GM12801 (cell line): ENCODE measurements around the gene MRPL21.

Experiments
- TF ChIP-seq, protein P1 (sequence below): IDR thresholded peaks from one replicate; pipeline ENCODE4 v1.5.1; 2011; ENCODE audit warnings: control low read depth; ENCODE audit not compliant: insufficient read length; ENCODE audit errors: extremely low read depth

The MRPL21 gene

DNA sequence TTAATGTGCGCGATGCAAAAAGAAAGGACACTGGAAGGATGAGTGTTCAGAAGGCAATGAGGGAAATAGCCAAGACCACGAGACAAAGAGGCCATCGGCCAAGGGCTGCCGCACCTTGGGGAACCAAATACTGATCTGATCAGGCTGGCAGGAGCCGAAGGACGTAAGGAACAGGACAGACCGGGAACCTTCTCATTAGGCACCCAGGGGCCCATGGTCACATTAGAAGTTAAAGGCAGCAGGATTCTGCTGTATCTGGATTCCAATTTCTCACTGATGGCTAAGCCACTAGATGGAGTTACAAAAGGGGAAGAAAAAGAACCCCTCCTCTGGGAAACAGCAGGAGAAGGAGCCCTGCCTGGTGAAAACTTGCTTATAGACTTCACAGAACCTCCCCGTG is 33.2 kb downstream of the MRPL21 start:
- TF ChIP-seq, protein P1, sequence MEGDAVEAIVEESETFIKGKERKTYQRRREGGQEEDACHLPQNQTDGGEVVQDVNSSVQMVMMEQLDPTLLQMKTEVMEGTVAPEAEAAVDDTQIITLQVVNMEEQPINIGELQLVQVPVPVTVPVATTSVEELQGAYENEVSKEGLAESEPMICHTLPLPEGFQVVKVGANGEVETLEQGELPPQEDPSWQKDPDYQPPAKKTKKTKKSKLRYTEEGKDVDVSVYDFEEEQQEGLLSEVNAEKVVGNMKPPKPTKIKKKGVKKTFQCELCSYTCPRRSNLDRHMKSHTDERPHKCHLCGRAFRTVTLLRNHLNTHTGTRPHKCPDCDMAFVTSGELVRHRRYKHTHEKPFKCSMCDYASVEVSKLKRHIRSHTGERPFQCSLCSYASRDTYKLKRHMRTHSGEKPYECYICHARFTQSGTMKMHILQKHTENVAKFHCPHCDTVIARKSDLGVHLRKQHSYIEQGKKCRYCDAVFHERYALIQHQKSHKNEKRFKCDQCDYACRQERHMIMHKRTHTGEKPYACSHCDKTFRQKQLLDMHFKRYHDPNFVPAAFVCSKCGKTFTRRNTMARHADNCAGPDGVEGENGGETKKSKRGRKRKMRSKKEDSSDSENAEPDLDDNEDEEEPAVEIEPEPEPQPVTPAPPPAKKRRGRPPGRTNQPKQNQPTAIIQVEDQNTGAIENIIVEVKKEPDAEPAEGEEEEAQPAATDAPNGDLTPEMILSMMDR, result no peak

DNA sequence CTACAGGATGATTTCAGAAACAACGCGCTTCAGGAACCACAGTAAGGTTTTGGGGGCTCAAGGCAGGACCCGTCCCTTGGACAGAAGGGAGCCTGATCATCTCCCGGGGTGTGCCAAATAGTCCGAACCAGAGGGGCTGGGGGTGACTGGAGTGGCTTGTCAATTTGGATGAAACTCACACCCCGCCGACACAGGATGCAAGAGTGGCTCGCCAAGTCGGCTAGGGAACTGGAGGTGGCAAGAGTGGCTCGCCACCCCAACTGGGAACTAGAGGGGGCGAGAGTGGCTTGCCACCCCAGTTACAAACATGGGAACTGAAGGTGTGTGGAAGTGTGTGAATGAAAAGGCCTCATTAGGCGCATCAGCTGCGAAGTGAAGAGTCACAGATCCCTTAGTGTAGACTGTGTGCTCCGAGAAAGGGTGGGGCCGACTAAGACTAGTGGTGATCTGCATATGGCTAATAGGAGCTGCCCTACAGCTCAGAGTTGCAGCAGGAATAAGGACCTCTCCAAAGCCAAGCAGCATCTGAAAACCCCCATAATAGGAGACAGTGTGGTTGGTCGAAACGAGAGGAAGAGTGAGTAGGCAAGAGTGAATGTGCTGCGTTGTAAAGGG is 35.3 kb downstream of the MRPL21 start:
- TF ChIP-seq, protein P1, result no peak

DNA sequence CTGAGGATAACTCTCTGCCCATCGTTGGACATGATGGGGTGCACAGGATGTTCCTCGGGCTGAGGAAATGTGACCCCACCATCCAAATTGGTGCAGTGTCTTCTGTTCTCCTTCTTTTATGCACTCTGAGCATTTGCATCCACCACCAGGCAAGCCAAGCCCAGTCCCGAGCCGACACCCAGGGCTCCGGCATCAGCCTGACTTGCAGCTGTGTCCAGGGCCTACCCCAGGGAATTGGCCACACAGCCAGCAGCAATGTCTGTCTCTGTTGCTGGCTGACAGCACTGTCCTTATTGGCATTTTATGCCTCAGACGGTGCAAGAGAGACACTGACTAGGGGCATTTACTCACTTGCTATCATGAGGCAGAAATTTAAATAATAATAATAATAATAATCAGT is 36.6 kb downstream of the MRPL21 start:
- TF ChIP-seq, protein P1, result no peak

DNA sequence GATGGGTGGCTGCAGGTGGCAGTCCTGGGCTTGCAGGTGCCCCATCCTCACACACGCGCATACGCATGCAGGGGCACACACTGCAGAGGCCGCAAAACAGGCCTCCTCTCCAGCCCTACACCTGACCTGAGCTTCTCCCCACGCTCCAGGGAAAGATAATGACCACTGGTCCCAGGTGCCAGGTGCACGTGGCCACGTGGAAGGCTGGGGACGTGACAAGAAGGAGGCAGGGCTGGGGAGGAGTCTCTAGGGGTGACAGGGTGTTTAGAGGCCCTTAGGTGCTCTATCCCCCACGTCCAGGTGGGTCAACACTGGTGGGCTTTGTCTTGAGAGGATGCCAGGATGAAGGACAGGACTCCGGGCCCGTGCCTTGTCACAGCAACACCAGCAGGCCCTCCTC is 38.4 kb downstream of the MRPL21 start:
- TF ChIP-seq, protein P1, result no peak

DNA sequence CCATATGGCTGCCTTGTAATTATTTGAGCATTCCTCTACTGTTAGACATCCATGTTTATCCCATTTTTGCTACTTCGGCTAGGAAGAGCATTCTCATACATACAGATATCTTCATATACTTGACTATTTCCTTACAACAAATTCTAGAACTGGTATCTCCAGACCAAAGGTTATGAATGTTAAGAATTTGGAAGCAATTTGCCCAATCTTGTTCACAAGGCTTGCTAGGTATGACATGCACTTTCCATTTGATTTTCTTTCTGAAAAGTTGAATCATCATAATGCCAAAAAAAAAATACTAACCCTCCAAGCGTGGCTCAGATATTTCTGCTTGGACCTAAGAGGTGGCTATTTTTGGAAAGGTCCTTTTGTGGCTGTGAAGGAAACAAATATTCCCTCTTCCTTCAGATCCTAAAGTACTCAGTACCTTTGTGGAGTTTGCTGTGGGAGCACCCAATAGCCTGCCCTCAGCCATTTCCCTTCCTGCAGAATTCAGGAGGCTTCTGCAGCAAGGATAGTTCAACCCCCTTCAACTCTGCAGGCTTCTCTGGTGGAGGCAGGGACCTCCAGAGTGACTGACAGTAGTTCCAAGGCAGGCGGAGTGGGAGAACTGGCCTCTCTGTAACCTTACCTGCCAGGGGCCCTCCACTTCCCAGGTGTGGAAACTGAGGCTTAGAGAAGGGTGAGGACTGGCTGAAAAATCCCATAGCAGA is 39.9 kb downstream of the MRPL21 start:
- TF ChIP-seq, protein P1, result no peak

DNA sequence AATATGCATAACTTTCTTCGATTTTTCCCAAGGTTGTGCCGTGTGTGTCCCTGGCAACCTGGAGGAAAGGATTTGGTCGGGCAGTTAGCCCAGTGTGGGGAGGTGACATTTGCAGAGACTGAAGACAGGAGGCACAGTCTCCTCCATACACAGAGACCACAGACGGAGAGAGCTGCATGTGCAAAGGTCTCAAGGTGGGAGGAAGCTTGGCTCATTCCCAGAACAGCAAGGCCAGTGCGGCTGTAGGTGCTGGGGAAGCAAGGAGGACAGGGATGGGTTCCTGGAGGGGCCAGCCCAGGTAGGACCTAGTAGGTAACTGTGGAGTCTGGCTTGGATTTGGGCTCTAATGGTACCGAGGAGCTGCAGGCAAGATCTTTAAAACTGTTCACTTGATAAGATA is 41.2 kb downstream of the MRPL21 start:
- TF ChIP-seq, protein P1, result no peak

DNA sequence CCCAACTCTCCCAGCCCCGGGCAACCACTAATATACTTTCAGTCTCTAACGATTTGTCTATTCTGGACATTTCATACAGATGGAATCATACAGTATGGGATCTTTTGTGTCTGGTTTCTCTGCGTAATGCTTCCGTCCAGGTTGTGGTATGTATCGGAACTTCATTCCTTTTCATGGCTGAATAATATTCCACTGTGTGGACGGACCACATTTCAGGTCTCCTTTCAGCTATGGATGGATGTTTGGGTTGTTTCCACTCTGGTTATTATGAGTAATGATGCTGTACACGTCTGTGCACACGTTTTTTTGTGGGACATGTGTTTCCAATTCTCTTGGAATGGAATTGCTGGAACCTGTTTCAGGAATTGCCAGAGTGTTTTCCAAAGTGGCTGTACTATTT is 44.5 kb downstream of the MRPL21 start:
- TF ChIP-seq, protein P1, result no peak
